Effector CD4-positive, alpha-beta T cell (primary cell): Measurements from ENCODE around the gene FADD.

Experiments
- DNase-seq: peaks from one replicate; pipeline ENCODE4 v3.0.0-alpha.2; 2020
- total RNA-seq: gene quantifications from one replicate; lab custom pipeline; 2026; lab: John Stamatoyannopoulos, UW

Gene FADD, protein sequence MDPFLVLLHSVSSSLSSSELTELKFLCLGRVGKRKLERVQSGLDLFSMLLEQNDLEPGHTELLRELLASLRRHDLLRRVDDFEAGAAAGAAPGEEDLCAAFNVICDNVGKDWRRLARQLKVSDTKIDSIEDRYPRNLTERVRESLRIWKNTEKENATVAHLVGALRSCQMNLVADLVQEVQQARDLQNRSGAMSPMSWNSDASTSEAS
- 13.5 reads per million, percentile 38 among the genes with 10 or more reads in this experiment for total RNA-seq

DNA sequence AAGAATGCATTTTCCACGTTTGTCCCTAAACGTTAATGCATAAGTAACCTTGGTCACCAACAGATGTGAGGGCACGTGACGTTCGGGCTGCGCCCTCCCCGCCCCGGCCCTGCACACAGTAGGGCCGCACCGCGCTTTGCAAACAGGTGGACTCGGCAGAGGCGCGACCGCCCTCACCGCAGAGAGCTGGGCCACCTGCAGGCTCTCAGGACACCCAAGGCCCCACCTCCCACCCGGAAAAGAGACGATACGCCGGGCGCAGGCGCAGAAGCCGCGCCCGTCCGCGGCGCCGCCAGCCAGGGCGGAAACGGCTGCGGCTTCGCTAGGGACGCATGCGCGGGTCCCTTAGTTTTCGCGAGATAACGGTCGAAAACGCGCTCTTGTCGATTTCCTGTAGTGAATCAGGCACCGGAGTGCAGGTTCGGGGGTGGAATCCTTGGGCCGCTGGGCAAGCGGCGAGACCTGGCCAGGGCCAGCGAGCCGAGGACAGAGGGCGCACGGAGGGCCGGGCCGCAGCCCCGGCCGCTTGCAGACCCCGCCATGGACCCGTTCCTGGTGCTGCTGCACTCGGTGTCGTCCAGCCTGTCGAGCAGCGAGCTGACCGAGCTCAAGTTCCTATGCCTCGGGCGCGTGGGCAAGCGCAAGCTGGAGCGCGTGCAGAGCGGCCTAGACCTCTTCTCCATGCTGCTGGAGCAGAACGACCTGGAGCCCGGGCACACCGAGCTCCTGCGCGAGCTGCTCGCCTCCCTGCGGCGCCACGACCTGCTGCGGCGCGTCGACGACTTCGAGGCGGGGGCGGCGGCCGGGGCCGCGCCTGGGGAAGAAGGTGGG lies at the start of gene FADD:
TSS of gene FADD (plus strand) at position 377 of the 831 bp plus-strand sequence. CDS start at position 541, 164 bp downstream.
- peak; percentile 88 for DNase-seq

- DNase-seq, result no peak
Observed at GRCh38 chr11:70155386-70155785, 47.7 kb upstream of the FADD start.

DNA sequence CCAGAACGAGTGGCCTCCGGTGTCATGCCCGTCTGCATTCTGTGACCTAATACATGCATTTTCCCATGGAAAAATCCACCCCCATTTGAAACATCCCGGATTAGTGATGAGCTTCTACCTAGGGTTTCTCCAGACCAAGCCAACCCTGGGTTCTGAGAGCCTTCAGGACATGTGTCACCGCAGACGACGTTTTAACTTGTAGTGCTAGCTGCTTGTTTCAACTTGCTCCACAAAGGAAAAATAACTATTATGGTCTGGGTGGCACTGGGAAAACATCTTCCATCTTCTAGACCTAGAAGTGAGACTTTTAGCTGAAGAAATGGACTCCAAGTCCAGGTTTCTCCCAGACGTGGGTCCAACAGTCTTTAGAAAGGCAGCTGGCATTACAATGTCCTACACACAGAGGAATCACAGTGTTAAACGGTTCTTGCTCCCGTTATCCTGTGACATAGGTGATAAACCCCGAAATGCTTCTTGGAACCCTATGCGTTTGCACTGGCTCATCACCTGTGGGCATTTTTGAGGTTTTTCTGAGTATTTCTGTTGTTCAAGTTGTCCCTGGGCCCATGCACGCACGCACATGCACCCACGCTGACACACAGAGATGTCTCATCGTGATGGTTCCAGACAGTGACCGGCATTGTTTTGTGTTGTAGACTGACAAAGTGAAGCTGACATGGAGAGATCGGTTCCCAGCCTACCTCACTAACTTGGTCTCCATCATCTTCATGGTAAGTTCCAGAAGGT lies 46.6 kb upstream of the FADD start:
- DNase-seq, result no peak

DNA sequence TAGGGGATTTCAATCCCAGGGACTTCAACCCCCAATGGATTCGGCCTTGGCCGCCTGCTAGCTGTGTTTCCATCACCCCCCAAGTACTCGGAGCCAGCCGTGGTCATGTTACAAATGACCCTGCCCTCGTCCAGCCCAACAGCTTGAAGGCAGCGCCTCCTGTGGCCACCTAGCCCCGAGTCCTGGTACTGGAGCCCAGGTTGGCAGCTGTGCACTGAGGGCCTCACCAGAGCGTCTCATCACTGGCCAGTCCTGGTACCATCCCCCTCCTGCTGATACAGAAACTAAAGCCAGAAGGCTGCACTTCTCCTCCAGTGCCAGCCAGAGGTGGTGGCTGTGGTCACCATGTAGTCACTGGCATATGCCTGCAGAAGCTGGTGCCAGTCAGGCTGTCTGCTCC lies 44.9 kb upstream of the FADD start:
- no peak for DNase-seq

- DNase-seq, result no peak
Observed at GRCh38 chr11:70158757-70159389, 44.2 kb upstream of the FADD start.

GRCh38 chr11:70159627-70160570 lies 43.2 kb upstream of the FADD start:
- no peak for DNase-seq

DNA sequence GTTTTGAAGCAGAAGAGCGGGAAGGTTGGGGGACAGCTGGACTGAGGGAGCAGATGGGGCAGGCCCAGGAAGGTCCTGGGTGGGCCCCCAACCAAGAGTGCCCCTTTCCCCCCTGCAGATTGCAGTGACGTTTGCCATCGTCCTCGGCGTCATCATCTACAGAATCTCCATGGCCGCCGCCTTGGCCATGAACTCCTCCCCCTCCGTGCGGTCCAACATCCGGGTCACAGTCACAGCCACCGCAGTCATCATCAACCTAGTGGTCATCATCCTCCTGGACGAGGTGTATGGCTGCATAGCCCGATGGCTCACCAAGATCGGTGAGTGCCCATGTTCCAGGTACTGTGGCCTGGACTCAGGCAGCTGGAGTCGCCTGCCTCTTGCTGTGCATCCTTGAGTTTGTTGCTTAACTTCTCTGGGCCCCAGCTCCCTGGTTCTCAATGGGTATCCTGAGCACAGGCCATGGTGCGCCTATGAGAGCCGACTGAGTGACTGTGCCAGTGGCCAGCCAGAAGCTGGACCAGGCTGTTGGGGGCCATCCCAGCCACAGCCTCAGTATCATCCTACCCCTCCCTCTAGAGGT lies 42.0 kb upstream of the FADD start:
- no peak for DNase-seq

DNA sequence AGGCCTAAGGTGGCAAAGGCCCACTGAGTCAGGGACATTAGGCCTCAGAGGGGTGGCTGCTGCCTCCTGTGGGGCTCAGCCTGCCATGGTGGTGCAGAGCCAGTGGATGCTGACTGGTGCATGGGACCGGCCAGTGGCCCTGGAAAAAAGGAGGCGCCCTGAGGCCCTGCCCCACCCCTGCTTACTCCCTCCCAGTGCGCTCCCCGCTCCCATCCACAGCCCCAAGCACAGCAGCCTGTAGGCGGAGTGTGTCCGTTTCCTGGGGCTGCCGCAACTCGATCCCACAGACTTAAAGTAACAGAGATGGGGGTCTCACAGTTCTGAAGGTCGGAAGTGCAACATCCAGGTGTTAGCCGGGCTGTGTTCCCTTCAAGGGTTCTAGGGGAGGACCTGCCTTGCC lies 38.4 kb upstream of the FADD start:
- DNase-seq, result no peak

DNA sequence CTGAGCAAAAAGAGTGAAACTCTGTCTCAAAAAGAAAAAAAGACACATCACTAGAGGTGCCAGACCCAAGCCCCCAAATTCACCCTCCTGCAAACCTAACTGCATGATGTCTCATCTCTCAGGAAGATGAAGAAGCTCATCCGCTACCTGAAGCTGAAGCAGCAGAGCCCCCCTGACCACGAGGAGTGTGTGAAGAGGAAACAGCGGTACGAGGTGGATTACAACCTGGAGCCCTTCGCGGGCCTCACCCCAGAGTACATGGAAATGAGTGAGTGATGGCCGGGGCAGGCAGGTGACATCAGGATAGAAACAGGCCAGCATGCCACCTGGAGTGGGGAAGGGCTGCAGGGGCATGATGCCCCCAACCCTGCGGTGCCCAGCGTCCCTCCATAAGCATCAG lies 36.0 kb upstream of the FADD start:
- no peak for DNase-seq

DNA sequence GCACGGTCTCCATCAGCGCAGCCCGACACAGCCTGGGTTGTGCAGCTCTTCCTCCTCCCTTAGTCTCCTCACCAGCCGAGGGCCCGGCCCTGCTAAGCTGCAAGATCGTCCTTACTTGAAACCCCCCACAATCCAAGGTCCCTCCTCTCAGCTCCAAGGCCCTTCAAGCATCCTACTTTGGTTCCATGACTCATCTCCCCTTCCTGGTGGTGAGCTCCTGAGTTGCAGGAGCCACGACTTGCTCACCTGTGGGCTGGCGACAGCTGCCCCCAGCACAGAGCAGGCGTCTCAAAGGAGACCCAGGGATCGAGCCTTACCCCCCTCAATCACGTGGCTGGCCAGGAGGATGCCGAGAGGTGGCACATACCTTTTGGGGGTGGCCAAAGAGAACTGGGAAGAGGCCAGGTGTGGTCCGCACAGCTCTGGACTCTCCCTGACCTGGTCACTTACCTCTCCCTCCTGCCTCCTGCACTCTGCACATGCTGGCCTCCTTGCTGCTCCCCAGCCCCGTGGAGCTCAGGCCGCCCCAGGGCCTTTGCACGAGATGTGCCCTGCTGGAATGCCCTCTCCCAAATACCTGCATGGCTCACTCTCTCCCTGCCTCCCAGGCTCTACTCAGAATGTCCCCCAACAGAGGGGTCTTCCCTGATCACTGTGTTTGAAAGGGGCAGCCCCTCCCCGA lies 35.2 kb upstream of the FADD start:
- DNase-seq, result no peak

GRCh38 chr11:70168405-70168754 lies 34.7 kb upstream of the FADD start:
- DNase-seq, result no peak

GRCh38 chr11:70169127-70169526 lies 34.0 kb upstream of the FADD start:
- no peak for DNase-seq

- no peak for DNase-seq
Observed at GRCh38 chr11:70169632-70170031, 33.5 kb upstream of the FADD start.

GRCh38 chr11:70170596-70171210 lies 32.4 kb upstream of the FADD start:
- no peak for DNase-seq

DNA sequence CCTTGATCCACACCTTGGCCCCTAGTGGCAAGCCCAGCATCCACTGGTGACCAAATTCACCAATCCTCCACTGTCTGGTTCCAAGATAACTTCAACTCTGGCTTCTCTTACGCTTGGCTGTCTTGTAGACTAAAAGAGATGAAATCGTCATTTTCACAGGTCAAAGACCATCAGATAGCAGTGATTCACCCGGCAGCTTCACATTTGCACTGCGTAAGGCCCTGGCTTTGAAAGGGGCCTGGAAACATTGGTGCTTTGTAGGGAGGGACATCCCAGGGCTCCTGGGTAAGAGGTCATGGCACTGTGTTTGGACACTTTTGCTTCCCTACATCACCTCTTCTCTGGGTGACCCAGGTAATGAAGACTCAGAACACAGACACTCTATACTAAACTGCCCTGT lies 30.1 kb upstream of the FADD start:
- DNase-seq, result no peak

GRCh38 chr11:70174547-70175235 lies 28.4 kb upstream of the FADD start:
- DNase-seq, result no peak

DNA sequence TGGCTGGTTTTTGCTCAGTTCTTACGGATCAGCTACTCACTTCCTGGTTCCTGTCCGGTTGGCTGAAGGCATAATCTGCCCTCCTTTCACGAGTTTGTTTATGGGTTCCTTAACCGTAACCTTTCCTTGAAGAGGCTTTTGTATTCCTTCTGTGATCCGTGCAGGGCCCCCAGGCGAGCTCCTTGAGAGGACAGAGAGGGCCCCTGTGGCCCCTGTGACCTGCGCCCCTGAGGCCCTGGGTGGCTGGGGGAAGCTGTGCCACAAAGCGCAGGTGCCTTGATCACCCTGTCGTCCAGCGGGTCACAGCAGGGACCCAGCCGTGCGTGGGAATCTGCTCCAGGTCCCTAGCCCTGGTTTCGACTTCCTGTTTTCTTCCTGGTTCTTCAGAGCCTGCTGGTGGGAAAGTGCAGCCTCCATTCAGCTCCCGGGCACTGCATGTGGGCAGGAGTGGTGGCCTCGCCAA lies 27.8 kb upstream of the FADD start:
- DNase-seq, result no peak

DNA sequence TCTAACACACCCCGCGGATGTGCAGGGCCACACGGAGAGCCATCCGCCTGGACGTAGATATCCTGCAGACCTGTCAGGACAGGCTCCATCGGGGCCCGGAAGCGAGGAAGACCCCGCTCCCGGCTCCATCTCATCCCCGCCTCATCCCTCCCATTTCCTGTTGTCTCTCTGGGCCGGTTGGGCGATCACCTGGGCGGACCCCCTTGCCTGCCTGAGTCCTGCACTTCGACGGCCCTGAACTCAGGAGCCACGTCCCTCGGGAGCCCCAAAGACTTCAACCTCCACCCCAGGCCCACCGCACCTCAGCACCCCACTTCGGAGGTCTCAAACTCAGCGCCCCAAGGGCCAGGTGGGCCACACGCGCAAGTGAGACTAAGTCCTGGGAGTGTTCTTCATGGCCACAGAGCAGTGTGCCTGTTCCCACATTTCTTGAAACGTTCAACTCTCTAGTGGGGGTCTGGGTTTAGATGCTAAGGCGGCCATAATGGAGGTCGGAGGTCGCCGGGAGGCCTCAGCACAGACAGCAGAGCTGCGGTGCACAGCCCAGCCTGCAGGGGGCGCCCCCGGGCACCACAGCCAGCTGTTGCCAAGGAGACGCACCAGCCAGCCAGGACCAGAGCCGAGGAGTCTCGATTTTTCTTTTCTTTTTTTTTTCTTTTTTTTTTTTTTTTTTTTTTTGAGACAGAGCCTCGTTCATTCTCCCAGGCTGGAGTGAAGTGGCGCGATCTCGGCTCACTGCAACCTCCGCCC lies 26.0 kb upstream of the FADD start:
- DNase-seq, result peak; percentile 38

- DNase-seq, result no peak
Observed at GRCh38 chr11:70180906-70181305, 22.2 kb upstream of the FADD start.
